OCI-LY7 (cell line): ENCODE results near the gene MTNR1A. TPM values are rescaled to one million over a fixed set of nuclear protein-coding genes. Genes with fewer than 3 reads are reported as not detected.

ENCODE experiments used
- BruUV-seq: library from RNA; stranded (reverse); fragments of 400-500 nt; replicated peaks from 2 replicates; lab custom pipeline; 2021; lab: Mats Ljungman, UMichigan
- CTCF ChIA-PET: fragments of 300-600 bp; sonication (Branson Sonifier 250); formaldehyde crosslinking; loops from one replicate; lab custom pipeline; 2022; ENCODE audit warnings: antibody characterized with exemption; ENCODE audit not compliant: unreplicated experiment; lab: Charles Lee
- POLR2A ChIA-PET: fragments of 300-600 bp; sonication (Branson Sonifier 250); formaldehyde crosslinking; loops from one replicate; lab custom pipeline; 2022; ENCODE audit warnings: antibody characterized with exemption; lab: Charles Lee
- DNase-seq: peaks from one replicate; pipeline ENCODE4 v3.0.0-alpha.2; 2015; ENCODE audit warnings: low spot score
- H2AFZ ChIP-seq: fragments of 200-600 bp; sonication (generic), shearing (Covaris generic); 2 replicates; pipeline ENCODE4 v1.6.1; 2014; ENCODE audit warnings: mild to moderate bottlenecking, antibody characterized with exemption, low read length, moderate library complexity
- H3K27ac ChIP-seq: fragments of 200-600 bp; sonication (generic); 2 replicates; pipeline ENCODE4 v1.5.1; 2014; ENCODE audit warnings: mixed run types, low read depth, mild to moderate bottlenecking, moderate library complexity, low read length, inconsistent platforms; ENCODE audit not compliant: poor library complexity, severe bottlenecking
- H3K36me3 ChIP-seq: fragments of 200-600 bp; sonication (generic); 2 replicates; pipeline ENCODE4 v1.6.1; 2014; ENCODE audit warnings: mild to moderate bottlenecking, antibody characterized with exemption, low read length, moderate library complexity, mixed read lengths; ENCODE audit not compliant: insufficient read depth
- H3K4me1 ChIP-seq: fragments of 200-600 bp; sonication (generic); 2 replicates; pipeline ENCODE4 v1.5.1; 2014; ENCODE audit warnings: mild to moderate bottlenecking, low read length; ENCODE audit not compliant: insufficient read depth, poor library complexity, severe bottlenecking
- H3K4me2 ChIP-seq: fragments of 200-600 bp; sonication (generic); 2 replicates; pipeline ENCODE4 v1.6.1; 2014; ENCODE audit warnings: mild to moderate bottlenecking, low read length
- H3K4me3 ChIP-seq: fragments of 200-600 bp; sonication (generic); 2 replicates; pipeline ENCODE4 v1.5.1; 2014; ENCODE audit warnings: mild to moderate bottlenecking, low read depth, low read length; ENCODE audit not compliant: poor library complexity, severe bottlenecking
- H3K79me2 ChIP-seq: fragments of 200-600 bp; sonication (generic); 2 replicates; pipeline ENCODE4 v1.6.1; 2016; ENCODE audit warnings: low read depth, mild to moderate bottlenecking, low read length, moderate library complexity, mixed read lengths; ENCODE audit not compliant: insufficient read depth
- H3K9me2 ChIP-seq: fragments of 200-600 bp; sonication (generic); 2 replicates; pipeline ENCODE4 v1.6.1; 2016; ENCODE audit warnings: mild to moderate bottlenecking, low read length, mixed read lengths; ENCODE audit not compliant: insufficient read depth
- H3K9me3 ChIP-seq: fragments of 200-600 bp; sonication (generic); 2 replicates; pipeline ENCODE4 v1.6.1; 2014; ENCODE audit warnings: mild to moderate bottlenecking, mixed run types, low read length, mixed read lengths
- H4K20me1 ChIP-seq: fragments of 200-600 bp; sonication (generic); 2 replicates; pipeline ENCODE4 v1.6.1; 2014; ENCODE audit warnings: mild to moderate bottlenecking, antibody characterized with exemption, low read length, moderate library complexity, mixed read lengths; ENCODE audit not compliant: insufficient read depth
- EZH2phosphoT487 ChIP-seq: fragments of 200-600 bp; sonication (generic); IDR thresholded peaks from 2 replicates; pipeline ENCODE4 v1.6.1; 2018; ENCODE audit warnings: low read depth, borderline replicate concordance, mild to moderate bottlenecking, mixed run types, antibody characterized with exemption, low read length, moderate library complexity, mixed read lengths
- intact Hi-C: fragments of 100-400 bp; cut with micrococcal nuclease; formaldehyde crosslinking; loops from one replicate; pipeline ENCODE4 v1.10.0; 2022; ENCODE audit not compliant: unreplicated experiment
- total RNA-seq, 2 experiments: library from RNA; depleted of rRNA in 1 of 2; stranded (reverse); fragments of >200 nt in 1 of 2; shearing (Covaris generic) in 1 of 2; gene quantifications; 2 replicates each; pipeline ENCODE4 v1.2.3, GENCODE V29; 2014 to 2022
- TF ChIP-seq, protein P1 (sequence below): fragments of 200-600 bp; sonication (generic); conservative IDR thresholded peaks from 2 replicates; pipeline ENCODE4 v1.5.1; 2014; ENCODE audit warnings: mild to moderate bottlenecking, antibody characterized with exemption, low read length, moderate library complexity, mixed read lengths

Gene MTNR1A
- total RNA-seq, 2 experiments from 2014 or later, result not detected

- H3K9me2 ChIP-seq, result no peaks in the 10 kb centered on the region
- no peaks in the 10 kb centered on the region for H3K4me1 ChIP-seq
- no peak overlapping the region for H3K4me2 ChIP-seq
- ChIA-PET CTCF (no interaction called here), POLR2A (interaction anchor here (1.2 kb wide), 1 partner anchor 11 kb away, joined by 3 read pairs; no protein-coding TSS in a partner anchor)
- TF ChIP-seq, protein P1, sequence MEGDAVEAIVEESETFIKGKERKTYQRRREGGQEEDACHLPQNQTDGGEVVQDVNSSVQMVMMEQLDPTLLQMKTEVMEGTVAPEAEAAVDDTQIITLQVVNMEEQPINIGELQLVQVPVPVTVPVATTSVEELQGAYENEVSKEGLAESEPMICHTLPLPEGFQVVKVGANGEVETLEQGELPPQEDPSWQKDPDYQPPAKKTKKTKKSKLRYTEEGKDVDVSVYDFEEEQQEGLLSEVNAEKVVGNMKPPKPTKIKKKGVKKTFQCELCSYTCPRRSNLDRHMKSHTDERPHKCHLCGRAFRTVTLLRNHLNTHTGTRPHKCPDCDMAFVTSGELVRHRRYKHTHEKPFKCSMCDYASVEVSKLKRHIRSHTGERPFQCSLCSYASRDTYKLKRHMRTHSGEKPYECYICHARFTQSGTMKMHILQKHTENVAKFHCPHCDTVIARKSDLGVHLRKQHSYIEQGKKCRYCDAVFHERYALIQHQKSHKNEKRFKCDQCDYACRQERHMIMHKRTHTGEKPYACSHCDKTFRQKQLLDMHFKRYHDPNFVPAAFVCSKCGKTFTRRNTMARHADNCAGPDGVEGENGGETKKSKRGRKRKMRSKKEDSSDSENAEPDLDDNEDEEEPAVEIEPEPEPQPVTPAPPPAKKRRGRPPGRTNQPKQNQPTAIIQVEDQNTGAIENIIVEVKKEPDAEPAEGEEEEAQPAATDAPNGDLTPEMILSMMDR, result no peak
- TF ChIP-seq EZH2phosphoT487, result no peak
- no peaks in the 10 kb centered on the region for H3K36me3 ChIP-seq
- H4K20me1 ChIP-seq, result no peaks in the 10 kb centered on the region
- no TSS peak for BruUV-seq
- no peak overlapping the region for H3K27ac ChIP-seq
- H3K79me2 ChIP-seq, result no peaks in the 10 kb centered on the region
- intact Hi-C loops, result no loop called here
- no peak overlapping the region for H3K4me3 ChIP-seq
- H2AFZ ChIP-seq, result no peak overlapping the region
- H3K9me3 ChIP-seq, result no peaks in the 10 kb centered on the region
- no peak for DNase-seq
Measured at GRCh38 chr4:186584912-186585311, 29.5 kb upstream of the MTNR1A start.

DNA sequence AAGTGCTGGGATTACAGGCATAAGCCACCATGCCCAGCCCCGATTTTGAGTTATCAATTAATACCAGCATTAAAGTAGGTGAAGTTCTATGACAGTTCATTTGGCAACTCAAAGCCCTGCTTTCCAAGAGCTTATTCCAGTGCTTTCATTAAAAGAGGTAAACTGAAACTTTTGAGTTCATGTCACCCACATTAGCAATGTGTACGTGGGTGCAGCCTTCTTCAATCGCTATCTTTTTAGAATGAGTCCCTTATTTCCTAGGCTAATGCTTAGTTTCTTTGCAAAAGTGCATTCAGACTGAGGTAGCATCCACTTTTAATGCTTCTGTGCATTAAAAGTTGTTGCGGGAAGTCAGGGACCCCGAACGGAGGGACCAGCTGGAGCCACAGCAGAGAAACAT lies 26.1 kb upstream of the MTNR1A start:
- Histone ChIP-seq H3K4me3 (no peak overlapping the region), H4K20me1 (no peaks in the 10 kb centered on the region), H3K4me2 (no peak overlapping the region), H3K79me2 (no peaks in the 10 kb centered on the region), H3K9me3 (no peaks in the 10 kb centered on the region), H2AFZ (no peak overlapping the region), H3K27ac (no peak overlapping the region), H3K36me3 (no peaks in the 10 kb centered on the region), H3K4me1 (no peaks in the 10 kb centered on the region), H3K9me2 (no peaks in the 10 kb centered on the region)
- no peak for DNase-seq
- intact Hi-C loops, result no loop called here
- ChIA-PET POLR2A (no interaction called here), CTCF (no interaction called here)
- TF ChIP-seq, protein P1, result no peak
- no peak for TF ChIP-seq EZH2phosphoT487
- no TSS peak for BruUV-seq

- H3K27ac ChIP-seq, result no peak overlapping the region
- no peak overlapping the region for H3K4me3 ChIP-seq
- H3K4me1 ChIP-seq, result no peaks in the 10 kb centered on the region
- H2AFZ ChIP-seq, result no peak overlapping the region
- H3K4me2 ChIP-seq, result no peak overlapping the region
- DNase-seq, result no peak
- intact Hi-C loops, result no loop called here
- no peaks in the 10 kb centered on the region for H3K36me3 ChIP-seq
- no peaks in the 10 kb centered on the region for H3K9me3 ChIP-seq
- no peaks in the 10 kb centered on the region for H3K79me2 ChIP-seq
- ChIA-PET POLR2A (interaction anchor here (0.7 kb wide), 1 partner anchor 70 kb away, joined by 3 read pairs; no protein-coding TSS in a partner anchor), CTCF (no interaction called here)
- no peaks in the 10 kb centered on the region for H3K9me2 ChIP-seq
- no TSS peak for BruUV-seq
- TF ChIP-seq EZH2phosphoT487, result no peak
- TF ChIP-seq, protein P1, result no peak
- no peaks in the 10 kb centered on the region for H4K20me1 ChIP-seq
Measured at GRCh38 chr4:186580669-186581068, 25.3 kb upstream of the MTNR1A start.
